Suppressor macrophage treated with lipopolysaccharide for 4 hours (primary cell): Measurements from ENCODE around the gene CRADD.
A peak's percentile ranks its signal among the peaks of the same experiment; 100 is the strongest.
"Not testable (repeated sequence)": the region's sequence is repeated elsewhere in the genome, so short reads cannot be mapped to it uniquely, and the experiment has no call there.

Experiments used
- DNase-seq: peaks from one replicate; pipeline ENCODE4 v3.0.0-alpha.2; 2020

The CRADD gene

DNA sequence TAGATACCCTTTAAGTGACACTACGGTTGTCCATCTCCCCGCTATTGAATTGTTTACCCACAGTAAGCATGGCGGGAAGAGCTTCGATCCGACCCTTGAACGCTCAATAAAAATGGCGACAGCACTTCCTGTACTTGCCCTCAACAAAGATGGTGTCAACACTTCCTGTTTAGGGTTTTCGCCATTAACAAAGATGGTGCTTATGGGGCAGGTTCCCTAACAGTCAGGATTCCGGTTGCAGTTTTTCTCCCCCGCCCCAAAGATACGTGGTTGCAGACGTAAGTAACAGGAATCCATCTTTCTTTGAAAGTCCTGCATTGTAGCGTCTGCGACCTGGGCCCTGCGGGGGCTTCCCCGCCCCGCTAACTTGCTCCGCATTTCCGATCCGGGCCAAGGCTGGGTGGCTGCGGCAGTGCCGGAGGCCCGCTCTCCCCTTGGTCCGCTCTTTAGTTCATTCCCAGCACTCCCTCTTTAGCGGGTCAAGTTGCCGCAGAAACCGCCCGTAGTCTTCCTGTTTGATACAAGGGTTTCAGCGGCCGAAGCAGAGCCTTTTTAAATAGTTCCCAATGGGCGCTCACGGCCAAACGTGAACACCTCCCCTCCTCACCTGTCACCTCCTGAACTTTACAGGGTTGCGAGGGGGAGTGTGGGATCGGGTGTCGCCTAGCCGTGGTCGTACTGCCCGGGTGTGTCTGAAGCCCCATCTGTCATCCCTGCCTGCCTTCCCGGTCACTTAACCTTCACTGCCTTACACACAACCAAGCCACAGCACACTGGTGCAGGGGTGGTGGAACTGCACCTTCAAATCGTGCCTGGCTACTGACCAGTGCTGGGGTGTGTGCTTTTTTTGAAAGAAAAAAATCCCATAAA lies at the start of gene CRADD:
CRADD (plus strand) TSS at position 181 of the 870 bp plus-strand sequence.
- peak; percentile 97 for DNase-seq

DNA sequence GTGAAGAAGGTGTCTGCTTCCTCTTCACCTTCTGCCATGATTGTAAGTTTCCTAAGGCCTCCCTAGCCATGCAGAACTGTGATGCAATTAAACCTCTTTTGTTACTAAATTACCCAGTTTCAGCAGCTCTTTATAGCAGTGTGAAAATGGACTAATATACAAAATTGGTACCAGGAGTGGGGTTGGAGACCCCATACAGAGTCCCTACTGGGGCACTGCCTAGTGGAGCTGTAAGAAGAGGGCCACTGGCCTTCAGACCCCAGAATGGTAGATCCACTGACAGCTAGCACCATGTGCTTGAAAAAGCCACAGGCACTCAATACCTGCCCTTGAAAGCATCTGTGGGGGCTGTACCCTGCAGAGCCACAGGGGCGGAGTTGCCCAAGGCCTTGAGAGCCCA lies 44.8 kb upstream of the CRADD start:
- no peak for DNase-seq

DNA sequence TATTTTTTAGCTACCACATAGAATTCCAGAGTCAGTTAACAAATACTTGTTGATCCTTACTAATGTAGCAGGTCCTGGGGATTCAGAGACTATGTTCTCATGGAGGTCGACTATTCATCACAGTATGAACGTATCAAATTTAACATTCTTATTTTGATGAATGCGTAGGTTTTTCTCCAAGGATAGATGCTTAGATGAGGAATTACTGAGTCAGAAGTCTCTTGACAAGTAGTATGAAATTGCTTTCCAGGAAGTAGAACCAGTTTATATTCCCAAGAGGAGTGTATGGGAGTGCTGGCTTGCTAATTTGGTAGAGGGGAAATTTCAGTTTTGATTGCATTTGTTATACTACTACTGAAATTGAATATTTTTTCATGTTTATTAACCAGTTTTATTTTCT lies 42.8 kb upstream of the CRADD start:
- no peak for DNase-seq

DNA sequence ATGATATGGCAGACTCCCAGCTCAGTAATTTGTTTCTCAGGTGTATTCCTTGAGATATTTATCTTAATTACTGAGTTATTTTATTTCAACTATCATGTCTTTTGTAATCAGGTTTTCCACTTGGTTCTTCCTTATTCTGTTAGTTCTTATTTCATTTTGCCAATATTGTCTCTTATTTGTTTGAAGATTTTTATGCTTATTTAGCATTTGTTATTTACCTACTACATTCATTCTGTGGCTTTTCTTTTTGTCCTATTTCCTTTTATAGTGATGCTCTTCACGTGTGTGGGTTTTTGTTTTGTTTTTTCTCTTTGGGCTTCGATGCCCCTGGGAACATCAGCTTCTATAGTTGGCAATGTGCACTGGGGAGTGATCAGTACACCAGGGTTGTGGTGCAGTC lies 40.5 kb upstream of the CRADD start:
- no peak for DNase-seq

DNA sequence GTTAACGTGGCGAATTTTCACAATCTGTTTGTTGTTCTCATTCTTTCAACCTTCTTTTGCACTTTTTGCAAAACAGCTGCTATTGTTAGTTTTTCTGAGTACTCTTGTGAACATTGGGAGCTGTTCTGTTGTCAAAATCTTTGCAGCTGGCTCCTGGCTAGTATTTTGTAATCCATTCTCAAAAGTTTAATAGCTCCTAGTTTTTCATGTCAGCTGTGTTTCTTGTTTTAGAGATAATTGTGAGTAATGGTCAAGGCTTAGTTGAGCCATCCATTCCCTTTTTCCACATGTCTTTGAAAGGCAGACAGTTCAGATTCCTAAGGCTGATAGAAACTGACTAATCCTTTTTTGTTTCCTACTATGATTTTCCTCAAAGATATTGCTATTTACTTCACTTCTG lies 39.1 kb upstream of the CRADD start:
- no peak for DNase-seq

DNA sequence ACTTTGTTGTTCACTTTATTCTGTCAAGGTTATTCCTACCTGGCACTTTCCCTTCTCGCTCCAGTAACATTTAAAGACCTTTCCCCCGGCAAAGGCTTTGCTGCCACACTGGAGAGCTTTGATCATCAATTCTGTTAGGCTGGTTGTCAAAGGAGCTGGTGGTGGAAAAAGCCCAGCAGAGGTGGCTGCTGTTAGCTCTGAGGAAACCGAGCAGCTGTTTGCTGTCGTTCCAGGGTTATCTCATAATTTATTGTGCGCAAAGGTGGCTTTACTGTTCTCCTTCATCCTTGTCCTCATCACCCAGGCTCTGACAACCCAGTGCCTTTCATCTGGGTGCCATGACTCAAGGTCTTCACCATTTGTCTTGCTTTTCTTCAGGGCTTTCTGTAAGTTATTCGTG lies 38.2 kb upstream of the CRADD start:
- DNase-seq = no peak

DNA sequence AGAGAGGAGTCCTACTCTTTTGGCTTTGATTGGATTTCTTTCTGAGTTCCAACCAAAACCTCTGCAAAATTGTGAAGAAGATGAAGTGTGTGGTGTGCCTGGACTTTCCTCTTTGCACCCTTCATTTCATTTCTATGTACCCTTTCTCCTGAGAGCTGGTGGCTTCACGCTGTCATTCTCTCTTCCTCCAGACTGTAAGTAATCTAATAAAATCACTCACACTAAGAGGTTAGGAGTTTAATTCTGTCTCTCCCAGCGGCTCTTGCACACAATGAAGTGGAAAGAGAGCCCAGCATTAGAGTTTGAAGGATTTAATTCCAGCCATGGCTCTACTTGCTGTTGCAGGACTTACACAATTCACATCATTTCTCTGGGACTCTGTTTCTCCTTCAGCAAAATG lies 37.8 kb upstream of the CRADD start:
- no peak for DNase-seq

DNA sequence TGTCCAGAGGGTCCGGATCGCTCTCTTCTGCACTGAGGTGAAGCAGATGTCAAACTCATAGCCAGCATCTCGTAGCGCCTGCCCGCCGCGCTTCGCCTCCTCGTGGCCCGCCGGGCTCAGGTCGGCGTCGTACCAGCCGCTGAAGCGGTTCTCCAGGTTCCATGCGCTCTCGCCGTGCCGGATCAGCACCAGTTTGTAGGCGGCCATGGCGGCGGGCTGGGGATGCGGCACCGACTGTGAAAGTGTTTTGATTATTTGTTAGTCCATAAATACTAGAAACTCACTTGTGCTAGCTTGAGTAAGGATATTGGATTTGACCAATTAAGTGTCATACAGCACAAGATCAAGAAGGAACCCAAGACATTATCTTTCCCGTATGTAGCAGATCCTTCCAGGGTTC lies 35.8 kb upstream of the CRADD start:
- DNase-seq = not testable (repeated sequence)

DNA sequence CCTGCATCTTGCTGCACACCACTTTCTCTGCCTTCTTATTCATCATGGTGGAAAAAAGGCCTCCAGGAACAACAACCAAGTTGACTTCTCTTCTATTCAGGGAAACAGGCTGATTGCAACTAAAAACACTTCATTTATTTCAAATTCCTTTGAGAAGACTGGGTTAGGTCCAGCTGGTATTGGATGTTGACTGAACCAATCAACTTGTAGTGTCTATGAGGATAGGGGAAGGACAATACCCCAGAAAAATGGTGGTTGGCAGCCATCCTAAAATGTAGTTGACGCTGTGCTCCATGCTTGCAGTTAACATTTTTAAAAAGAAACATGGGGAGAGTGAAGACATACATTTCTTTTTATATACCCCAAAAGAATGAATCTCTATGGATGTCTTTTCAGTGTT lies 34.4 kb upstream of the CRADD start:
- DNase-seq = no peak

DNA sequence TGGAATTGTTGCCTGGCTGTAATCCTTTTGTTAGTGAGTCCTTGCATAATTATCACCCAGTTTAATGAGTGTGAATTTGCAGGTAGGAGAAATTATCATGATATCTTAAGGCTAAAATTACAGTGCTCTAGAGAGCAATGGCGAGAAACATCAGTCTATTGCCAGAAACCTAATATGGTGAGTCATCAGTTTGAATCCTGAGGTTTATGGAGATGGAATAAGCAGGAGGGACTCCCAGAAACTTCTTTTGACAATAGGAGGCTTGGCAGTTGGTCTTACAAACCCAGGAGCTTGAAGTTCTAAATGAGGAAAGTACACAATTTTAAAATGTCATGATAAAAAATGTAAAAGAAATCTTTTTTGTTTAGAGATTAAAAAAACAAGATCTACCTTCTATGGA lies 31.5 kb upstream of the CRADD start:
- DNase-seq = no peak

DNA sequence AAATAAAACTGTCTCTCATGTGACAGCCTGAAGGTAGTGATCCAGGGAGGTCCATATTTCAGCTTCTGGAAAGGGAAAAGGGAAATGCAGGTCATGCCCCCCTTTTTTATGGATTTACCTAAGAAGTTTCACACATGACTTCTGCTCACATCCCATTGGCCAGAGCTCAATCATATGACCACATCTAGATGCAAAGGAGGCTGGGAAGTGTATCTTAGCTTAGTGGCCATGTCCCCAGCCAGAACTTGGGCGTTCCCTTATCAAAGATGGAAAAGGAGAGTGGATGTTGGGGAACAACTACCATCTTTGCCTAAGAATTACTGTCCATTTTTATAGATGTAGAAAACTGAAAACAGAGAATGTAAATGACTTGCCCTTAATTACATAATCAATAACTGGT lies 26.5 kb upstream of the CRADD start:
- no peak for DNase-seq

DNA sequence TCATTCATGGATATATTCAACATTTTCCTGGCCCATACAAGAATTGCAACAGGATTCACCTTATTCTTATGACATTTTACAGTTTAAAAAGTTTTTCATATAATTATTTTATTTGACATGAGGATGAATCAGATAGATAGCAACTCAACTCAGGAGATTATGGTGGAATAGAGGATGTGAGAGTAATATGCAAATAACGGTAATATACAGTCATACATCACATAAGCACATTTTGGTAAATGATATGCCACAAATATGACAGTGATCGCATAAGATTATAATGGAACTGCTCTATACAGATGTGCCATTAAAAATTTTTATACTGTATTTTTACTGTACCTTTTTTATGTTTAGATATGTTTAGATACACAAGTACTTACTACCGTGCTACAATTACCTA lies 24.1 kb upstream of the CRADD start:
- DNase-seq = no peak

DNA sequence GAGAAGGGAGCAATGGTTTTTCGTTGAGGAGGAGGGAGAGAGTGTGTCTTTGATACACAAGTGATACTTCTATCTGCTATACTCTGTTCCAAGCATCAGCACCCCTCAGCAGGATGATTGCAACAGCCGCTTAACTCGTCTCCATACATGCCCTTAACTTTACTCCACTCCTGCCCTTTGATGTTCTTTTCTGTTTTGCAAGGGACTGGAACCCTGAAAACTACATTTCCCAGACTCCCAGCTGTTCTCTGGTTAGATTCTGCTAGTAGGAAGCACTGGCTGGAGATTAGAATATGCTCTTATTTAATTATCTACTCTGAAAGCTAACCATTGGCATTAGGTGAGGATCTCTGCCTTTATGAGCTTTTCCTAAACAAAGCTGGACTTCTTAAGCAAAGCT lies 23.5 kb upstream of the CRADD start:
- no peak for DNase-seq

DNA sequence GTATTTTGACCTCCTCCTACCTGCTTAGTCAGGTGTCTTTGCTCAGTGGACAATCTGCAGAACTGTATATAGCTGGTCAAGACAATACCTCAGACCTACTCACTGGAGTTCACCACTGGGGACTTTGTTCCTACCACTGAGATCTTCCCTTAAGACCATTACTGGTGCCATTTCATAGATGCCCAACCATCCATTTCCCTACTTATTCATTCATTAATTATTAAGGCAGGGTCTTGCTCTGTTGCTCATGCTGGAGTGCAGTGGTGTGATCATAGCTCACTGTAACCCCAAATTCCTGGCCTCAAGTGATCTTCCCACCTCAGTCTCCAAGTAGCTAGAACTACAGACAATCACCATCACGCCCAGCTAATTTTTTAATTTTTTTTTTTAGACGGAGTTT lies 22.8 kb upstream of the CRADD start:
- DNase-seq = no peak

DNA sequence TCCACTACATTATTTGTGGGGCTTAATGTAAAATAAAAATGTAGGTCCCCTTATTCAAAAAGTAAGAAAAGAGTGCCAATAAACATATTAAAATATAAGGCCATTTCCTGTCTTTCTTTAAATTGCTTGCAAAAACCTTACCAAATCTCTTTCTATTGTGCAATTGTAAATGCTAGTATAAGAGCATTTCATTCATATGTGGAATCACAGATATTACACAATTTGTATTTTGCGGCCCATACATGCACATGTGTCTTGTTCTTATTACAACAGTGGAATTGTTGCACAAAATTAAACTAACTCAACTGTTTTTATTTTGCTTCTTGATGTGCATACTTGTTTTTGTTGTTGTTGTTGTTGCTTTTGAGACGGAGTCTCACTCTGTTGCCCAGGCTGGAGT lies 20.1 kb upstream of the CRADD start:
- peak; percentile 57 for DNase-seq

DNA sequence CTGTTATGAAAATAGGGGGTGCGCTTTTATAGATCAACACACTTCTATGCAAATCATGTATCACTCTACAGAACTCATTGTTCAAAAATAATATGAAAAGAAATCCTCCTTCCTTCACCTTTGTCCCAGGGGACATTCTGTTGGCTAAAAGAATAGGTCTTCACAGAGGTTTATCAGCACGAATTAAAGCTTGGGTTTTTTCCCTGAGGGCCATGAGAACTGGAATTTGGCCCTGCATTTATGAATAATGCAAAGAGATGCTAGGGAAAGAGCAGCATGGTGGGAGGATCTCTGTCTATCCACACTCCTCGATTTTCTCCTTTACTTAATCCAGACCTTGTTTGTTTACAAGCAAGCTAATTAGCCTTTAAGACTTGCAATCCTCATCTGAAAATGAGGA lies 16.2 kb upstream of the CRADD start:
- DNase-seq = no peak

DNA sequence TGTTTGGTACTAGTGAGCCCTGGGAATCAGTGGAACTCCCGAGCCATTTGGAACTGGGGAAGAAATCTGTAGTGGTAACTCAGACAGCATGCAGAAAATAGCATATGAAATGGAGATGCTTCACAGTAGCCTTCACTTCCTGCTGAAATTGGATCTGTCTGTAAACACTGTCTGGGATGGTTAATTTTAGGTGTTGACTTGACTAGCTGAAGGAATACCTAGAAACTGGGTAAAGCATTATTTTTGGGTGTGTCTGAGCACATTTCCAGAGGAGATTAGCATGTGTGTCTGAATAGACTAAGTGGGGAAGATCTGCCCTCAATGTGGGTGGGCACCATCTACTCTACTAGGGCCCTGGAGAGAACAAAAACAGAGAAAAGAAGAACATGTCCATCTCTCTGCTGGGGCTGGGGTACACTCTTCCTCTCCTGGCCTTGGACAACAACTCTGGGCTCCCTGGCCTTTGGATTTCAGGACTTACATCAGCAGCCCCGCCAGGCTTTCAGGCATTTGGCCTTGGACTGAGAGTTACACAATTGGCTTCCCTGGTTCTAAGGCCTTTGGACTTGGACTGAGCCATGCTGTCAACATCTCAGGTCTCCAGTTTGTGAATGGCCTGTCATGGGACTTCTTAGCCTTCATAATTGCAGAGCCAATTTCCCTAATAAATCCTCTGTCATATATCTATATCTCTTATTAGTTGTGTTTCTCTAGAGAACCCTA lies 14.0 kb upstream of the CRADD start:
- no peak for DNase-seq

DNA sequence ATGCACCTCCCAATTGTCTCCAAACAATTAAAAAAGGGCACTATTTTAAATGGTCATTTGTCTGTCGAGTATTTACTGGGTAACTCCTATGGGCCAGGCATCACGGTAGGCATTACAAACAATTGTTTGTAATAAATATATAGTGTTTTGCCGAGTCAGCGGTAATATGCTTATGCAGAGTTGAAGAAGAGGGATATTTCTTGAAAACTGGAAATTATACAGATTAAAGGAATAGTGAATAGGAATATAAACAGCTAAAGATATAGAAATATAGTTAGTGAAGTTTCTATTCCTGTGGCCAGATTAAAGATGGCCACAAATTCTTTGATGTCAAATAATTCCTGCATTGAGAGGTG lies 13.5 kb upstream of the CRADD start:
- no peak for DNase-seq

DNA sequence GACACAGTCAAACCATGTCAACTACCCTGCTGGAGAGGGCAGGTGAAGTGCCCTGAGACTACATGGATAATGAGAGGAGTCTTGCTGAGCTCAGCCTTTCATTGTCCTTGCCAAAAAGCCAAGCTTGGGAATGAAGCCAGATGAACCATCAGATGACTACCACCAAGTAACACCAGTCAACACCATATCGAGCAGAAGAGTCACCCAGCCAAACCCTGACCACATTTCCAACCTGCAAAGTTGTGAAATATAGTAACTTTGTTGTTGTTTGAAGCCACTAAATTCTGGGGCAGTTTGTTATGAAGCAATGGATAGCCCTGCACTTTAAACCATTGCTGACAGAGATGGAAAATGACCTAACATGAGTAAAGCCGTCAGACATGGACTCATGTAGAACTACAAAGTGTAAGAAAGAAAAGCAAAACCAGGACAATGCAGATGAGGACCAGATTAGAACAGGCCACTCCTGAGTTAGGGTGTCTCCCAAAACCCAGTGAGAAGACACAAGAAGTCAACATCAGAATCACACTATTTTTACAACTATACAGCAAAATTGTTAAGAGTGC lies 12.5 kb upstream of the CRADD start:
- DNase-seq = no peak

DNA sequence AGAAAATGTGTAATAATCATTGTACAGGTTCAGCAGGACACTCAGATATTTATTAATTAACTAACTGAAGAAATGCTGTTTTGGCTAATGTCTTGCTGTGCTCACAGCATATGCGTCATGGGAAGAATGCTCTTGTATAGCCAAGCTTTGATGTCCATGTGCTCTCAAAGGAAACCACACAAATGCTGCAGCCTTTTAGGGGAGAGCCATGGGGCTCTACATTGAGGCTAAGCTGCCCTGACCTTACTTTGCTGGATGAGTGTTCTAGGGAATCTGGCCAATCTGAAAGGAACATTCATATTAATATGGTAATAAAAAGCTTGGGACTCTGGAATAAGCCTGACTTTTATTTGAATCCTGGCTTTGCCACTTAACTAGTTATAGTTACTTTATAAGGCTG lies 9.5 kb upstream of the CRADD start:
- DNase-seq = no peak

DNA sequence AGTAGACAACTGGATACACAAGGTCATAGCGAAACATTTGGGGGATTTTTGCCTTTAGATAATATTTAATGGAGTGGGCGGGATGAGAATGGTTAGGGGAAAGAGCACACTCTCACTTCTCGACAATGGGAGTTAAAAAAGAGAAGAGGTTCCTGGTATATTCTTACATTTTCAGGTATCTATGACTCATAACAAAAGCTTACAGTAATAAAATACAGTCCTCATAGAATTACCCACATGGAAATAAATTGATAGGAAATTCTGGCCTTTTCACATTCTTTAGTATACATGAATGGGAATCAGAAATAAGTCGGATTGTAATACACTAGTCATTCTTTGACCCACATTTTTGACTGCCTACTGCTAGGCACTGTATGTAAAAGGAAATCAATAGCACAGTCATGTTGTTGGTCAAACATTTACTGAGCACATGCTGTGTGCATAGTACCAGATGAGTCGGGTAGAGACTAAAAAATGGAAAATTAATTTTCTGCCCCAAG lies 8.2 kb upstream of the CRADD start:
- no peak for DNase-seq

DNA sequence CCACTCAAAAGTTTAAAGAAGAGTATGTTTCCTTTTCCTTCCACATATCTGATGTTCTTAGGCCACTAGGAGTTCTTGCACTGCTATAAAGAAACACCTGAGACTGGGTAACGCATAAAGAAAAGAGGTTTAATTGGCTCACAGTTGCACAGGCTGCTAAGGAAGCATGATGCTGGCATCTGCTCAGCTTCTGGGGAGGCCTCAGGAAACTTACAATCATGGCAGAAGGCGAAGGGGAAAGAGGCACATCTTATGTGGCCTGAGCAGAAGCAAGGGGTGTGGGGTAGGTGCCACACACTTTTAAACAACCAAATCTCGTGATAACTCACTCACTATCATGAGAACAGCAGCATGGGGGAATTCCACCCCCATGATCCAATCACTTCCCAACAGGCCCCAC lies 7.7 kb upstream of the CRADD start:
- no peak for DNase-seq

DNA sequence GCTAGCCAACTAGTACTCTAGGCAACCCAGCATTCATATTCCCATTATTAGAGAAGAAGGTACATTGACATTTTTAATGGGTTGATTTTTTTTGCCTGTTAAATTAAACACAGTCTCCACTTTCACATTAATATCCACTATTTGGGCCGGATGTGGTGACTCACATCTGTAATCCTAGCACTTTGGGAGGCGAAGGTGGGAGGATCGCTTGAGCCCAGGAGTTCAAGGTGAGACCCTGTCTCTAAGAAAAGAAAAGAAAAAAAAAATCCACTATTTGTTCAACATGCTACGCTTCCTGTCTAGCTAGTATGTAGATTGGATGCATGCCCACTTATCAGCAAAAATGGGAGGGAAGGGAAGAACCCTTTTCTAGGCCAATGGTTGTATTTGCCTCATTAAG lies 7.1 kb upstream of the CRADD start:
- DNase-seq = no peak

DNA sequence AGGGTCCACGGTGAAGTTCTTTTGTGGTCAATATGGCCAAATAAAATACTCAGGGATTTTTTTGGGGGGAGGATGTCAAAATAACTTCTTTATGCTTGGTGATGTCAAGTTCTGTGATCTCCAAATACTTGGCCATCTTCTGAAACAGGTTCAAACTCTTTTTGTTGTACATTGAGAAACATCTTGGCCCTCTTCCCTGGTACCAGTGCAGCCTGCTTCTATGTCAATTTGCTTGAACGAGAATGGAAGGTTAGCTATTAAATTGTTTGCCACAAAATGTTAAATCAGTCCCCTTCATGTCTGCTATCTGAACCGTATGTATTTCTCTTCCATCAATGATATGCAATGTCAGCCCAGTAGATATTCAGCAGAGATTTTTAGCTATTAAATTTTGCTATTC lies 6.1 kb upstream of the CRADD start:
- no peak for DNase-seq
